Subcutaneous abdominal adipose tissue (tissue), 5 donors: ENCODE measurements around the gene SNX3.

Source experiments
- H3K27ac ChIP-seq: one replicate; pipeline ENCODE4 v1.7.0; 2013; ENCODE audit warnings: low read depth, mild to moderate bottlenecking, inconsistent platforms, low read length, moderate library complexity
- H3K27me3 ChIP-seq, 5 donors: one replicate each; pipeline ENCODE4 v1.7.0; 2013; ENCODE audit warnings: low read length in 5 of 5, inconsistent platforms in 1 of 5; ENCODE audit not compliant: control insufficient read depth in 5 of 5, insufficient read depth in 4 of 5
- H3K36me3 ChIP-seq, 5 donors: one replicate each; pipeline ENCODE4 v1.7.0; 2013; ENCODE audit warnings: low read length in 5 of 5; ENCODE audit not compliant: control insufficient read depth in 5 of 5, insufficient read depth in 5 of 5
- H3K4me1 ChIP-seq, 5 donors: one replicate each; pipeline ENCODE4 v1.7.0; 2013; ENCODE audit warnings: low read length in 5 of 5, mild to moderate bottlenecking in 3 of 5, moderate library complexity in 1 of 5; ENCODE audit not compliant: control insufficient read depth in 5 of 5, insufficient read depth in 5 of 5
- H3K4me3 ChIP-seq, 5 donors: one replicate each; pipeline ENCODE4 v1.7.0; 2013; ENCODE audit warnings: low read length in 5 of 5, low read depth in 1 of 5
- H3K9ac ChIP-seq, 5 donors: one replicate each; pipeline ENCODE4 v1.7.0; 2013; ENCODE audit warnings: low read length in 5 of 5, mild to moderate bottlenecking in 4 of 5, moderate library complexity in 3 of 5
- H3K9me3 ChIP-seq, 5 donors: one replicate each; pipeline ENCODE4 v1.7.0; 2013; ENCODE audit warnings: low read length in 5 of 5; ENCODE audit not compliant: control insufficient read depth in 5 of 5
- donor health status: healthy.
- donor health status: healthy.
- donor health status: healthy.
- donor health status: healthy.
- donor health status: healthy.

SNX3 gene

DNA sequence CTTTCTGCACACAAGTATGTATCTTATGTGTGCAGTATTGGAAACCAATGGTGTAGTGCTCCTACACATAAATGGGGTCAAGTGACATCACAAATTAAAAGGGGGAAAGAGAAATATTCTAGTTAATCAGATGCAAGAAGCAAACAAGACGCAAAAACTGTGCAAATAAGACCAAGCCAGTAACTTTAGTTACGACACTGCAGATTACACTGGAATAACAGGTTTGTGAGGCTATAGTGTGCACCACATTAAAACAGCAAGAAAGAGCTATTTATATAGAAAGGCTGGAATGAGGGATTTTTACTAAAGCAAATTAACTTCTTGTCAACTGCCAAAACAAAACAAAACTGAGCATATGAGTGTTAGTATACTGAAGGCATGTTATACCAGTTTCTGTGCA is 49.2 kb downstream of the SNX3 start:
- Histone ChIP-seq H3K4me1 (peaks cover 0 to 9% (median 0%) of the 10 kb centered on the region in 5 donors), H3K4me3 (no peak overlapping the region), H3K27me3 (no peaks in the 10 kb centered on the region), H3K9me3 (no peaks in the 10 kb centered on the region), H3K36me3 (peaks cover 15 to 46% (median 30%) of the 10 kb centered on the region in 5 donors), H3K9ac (no peak overlapping the region), H3K27ac (no peak overlapping the region)

DNA sequence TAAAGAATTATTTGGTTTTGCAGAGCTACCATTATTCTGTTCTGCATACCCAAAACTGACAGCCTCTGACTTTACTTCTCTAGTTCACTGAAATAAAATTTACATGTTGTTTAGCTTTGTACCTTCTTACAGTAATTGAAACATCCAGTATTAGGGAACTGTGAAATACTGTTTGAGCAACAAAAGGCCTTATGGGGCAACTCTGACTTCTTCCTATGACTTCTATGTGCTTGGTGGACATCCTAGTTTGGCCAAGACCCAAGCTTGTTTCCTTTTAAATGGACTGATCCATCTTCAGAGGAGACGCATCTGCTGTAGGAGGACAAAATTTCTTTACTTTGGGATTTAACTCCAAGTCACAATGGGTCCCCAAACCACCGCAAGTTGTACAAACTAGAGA is 50.3 kb downstream of the SNX3 start:
- no peak overlapping the region for H3K4me3 ChIP-seq
- H3K4me1 ChIP-seq: peaks cover 0 to 10% (median 0%) of the 10 kb centered on the region in 5 donors
- H3K36me3 ChIP-seq: peaks cover 15 to 45% (median 30%) of the 10 kb centered on the region in 5 donors
- H3K9ac ChIP-seq: no peak overlapping the region
- no peaks in the 10 kb centered on the region for H3K9me3 ChIP-seq
- no peaks in the 10 kb centered on the region for H3K27me3 ChIP-seq
- no peak overlapping the region for H3K27ac ChIP-seq

DNA sequence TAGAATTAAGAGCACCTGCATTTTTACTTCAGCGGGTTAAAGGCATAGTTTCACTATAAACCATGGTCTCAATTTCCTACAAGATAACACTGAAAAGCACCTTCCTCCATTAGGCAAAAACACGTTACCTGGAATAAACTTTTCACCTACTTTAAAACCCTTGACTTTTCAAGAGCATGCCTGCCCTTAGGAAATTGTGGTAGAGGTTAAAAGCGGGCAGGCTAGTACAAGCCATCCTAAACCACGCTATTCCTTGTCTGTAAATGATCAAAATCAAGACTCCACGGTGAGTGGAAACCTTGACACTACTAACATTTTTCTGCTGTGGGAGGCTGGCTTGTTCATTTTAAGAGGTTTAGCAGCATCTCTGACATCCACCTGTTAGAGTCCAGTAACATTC is 51.1 kb downstream of the SNX3 start:
- Histone ChIP-seq H3K27me3 (no peaks in the 10 kb centered on the region), H3K4me3 (no peak overlapping the region), H3K4me1 (peaks cover 0 to 10% (median 0%) of the 10 kb centered on the region in 5 donors), H3K9me3 (no peaks in the 10 kb centered on the region), H3K27ac (no peak overlapping the region), H3K9ac (no peak overlapping the region), H3K36me3 (peaks cover 13 to 39% (median 29%) of the 10 kb centered on the region in 5 donors)

DNA sequence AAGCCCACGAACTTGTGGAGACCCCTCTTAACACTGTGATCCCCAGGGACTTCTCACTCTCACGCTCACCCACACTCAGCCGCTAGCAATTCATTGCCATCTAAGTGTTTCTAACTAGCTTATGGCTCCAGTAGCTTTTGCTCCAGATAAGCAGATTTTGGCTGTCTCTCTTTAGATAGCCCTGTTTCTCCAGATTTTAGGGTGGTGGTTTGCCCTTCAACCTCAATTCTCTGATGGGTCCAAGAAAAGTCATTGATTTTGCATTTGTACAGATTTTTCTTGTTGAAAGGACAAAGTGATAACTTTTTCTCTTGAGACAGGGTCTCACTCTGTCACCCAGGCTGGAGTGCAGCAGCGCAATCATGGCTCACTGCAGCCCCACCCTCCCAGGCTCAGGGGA is 53.8 kb downstream of the SNX3 start:
- H3K4me1 ChIP-seq: peaks cover 0 to 17% (median 3%) of the 10 kb centered on the region in 5 donors
- no peak overlapping the region for H3K4me3 ChIP-seq
- H3K27ac ChIP-seq: no peak overlapping the region
- H3K36me3 ChIP-seq: peaks cover 13 to 31% (median 18%) of the 10 kb centered on the region in 5 donors
- no peak overlapping the region for H3K9ac ChIP-seq
- H3K27me3 ChIP-seq: no peaks in the 10 kb centered on the region
- no peaks in the 10 kb centered on the region for H3K9me3 ChIP-seq

DNA sequence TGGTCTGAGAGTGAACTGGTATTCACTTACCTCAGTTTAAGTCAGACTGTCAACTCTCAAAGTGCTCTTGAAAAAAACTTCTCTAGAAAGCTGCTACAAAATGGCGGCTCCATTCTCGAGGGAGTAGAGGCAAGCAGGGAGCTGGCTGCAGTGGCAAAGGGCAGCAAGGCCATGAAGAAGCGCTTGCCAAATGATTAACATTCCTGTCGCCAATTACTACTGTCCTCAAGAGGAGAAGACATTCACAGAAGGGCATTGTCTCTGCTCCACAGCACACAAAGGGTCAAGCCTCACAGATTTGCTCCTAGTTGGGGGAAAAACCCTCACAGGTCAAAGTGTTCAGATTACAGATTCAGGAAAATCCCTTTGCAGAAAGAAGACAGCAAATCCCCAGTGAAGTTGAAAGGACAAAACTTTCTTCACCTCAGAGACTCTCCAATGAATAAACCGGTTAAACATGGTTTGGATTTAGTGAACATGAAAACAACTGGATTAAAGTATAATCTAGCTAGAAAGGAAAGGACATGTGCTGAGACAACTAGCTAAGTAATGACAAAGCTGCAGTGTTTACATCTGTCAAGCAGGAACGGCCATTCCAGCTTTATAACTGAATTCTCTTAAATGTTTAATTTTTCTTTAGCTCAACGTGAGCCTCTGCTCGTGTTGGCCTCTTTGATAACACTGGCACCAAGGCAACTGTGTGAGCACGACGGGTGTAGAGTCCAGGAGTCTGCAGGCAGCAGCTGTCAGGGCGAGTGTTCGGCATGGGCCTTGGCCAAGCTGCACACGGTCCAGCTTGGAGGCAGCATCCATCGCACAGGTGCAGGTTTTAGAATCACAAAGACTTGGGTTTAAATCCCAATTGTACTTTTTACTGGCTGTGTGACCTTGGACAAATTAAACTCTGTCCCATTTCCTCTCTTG is 57.4 kb downstream of the SNX3 start:
- peaks cover 0 to 11% (median 3%) of the 10 kb centered on the region in 5 donors for H3K36me3 ChIP-seq
- no peak overlapping the region for H3K27ac ChIP-seq
- no peaks in the 10 kb centered on the region for H3K27me3 ChIP-seq
- H3K4me3 ChIP-seq: no peak overlapping the region
- no peak overlapping the region for H3K9ac ChIP-seq
- no peaks in the 10 kb centered on the region for H3K9me3 ChIP-seq
- H3K4me1 ChIP-seq: peaks cover 0 to 13% (median 3%) of the 10 kb centered on the region in 5 donors

DNA sequence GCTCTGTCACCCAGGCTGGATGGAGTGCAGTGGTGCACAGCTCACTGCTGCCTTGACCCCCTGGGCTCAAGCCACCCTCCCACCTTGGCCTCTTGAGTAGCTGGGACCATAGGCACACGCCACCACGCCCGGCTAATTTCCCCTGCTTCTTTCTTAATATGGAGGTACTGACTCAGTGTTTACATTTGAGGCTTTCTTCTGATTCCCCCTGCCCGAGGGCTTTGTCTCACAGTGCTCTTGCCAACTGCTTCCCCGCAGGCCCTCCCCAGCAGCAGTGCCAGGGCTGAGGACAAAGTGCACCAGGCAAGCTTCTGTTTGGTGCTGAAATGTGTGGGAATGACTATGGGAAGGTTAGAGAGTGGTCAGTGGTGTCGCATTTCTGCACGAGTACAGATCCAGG is 60.2 kb downstream of the SNX3 start:
- Histone ChIP-seq H3K4me3 (no peak overlapping the region), H3K9me3 (no peaks in the 10 kb centered on the region), H3K9ac (no peak overlapping the region), H3K27ac (no peak overlapping the region), H3K4me1 (peaks cover 0 to 7% (median 3%) of the 10 kb centered on the region in 5 donors), H3K36me3 (peaks cover 0 to 2% (median 0%) of the 10 kb centered on the region in 5 donors), H3K27me3 (no peaks in the 10 kb centered on the region)

GRCh38 chr6:108200186-108200585 is 60.7 kb downstream of the SNX3 start:
- Histone ChIP-seq H3K9ac (no peak overlapping the region), H3K36me3 (peaks cover 0 to 2% (median 0%) of the 10 kb centered on the region in 5 donors), H3K27me3 (peaks cover 0 to 2% (median 0%) of the 10 kb centered on the region in 5 donors), H3K4me1 (peaks cover 0 to 7% (median 3%) of the 10 kb centered on the region in 5 donors), H3K9me3 (no peaks in the 10 kb centered on the region), H3K4me3 (no peak overlapping the region), H3K27ac (no peak overlapping the region)

DNA sequence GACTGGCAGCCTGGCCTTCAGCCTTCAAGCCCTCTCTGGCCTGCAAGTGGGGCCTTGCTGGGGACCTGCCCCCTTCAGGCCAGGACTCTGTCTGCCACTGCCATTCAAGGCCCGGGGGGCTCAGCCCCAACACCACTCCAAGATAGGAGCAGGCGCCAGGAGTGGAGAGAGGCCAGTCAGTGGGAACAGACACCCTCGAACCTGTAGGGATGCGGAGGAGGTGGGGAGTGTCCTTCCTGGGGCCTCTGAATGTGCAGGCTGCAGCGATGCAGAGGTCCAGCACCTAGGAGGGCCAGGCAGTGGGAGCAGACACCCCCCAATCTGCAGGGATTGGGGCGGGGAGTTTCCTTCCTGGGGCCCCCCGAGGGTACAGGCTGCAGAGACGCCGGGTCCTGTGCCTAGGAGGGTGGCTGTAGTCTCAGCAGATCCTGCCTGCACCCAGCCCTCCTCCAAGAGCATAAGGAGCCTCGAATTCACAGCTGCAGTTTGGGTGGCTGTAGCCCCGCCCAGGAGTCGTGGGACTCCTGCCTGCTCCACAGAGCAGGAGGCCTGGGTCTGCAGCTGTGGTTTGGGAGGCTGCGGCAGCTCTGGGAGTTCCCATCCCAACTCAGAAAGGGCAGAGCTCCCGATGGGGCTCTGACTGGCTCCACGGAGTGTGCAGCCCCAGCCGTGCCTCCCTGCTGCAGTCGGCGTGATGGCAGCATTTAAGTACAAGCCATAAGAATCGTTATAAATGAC is 61.9 kb downstream of the SNX3 start:
- peaks cover 0 to 7% (median 3%) of the 10 kb centered on the region in 5 donors for H3K4me1 ChIP-seq
- H3K27me3 ChIP-seq: peaks cover 0 to 4% (median 0%) of the 10 kb centered on the region in 5 donors
- H3K36me3 ChIP-seq: peaks cover 0 to 2% (median 0%) of the 10 kb centered on the region in 5 donors
- H3K4me3 ChIP-seq: no peak overlapping the region
- H3K9me3 ChIP-seq: no peaks in the 10 kb centered on the region
- no peak overlapping the region for H3K9ac ChIP-seq
- no peak overlapping the region for H3K27ac ChIP-seq

- Histone ChIP-seq H3K4me1 (no peaks in the 10 kb centered on the region), H3K27me3 (peaks cover 0 to 4% (median 0%) of the 10 kb centered on the region in 5 donors), H3K9me3 (no peaks in the 10 kb centered on the region), H3K36me3 (no peaks in the 10 kb centered on the region), H3K4me3 (no peak overlapping the region), H3K9ac (no peak overlapping the region), H3K27ac (no peak overlapping the region)
Measured at GRCh38 chr6:108195209-108195608, 65.6 kb downstream of the SNX3 start.

DNA sequence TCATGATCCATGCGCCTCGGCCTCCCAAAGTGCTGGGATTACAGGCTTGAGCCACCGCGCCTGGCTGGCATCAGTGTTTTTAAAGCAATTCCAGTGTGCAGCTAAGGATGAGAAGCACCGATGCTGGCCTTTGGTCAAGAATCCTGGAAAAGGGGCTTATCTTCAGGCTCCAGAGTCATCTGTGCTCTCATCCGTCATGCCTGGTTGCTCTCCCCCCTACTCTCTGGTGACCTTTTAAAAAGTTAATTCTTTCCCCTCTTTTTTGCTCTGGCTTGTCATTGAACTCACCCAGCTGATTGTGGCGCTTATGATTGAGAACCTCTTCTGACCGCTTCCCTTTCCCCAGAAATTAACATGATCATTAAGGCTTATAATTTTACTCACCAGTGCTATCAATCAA is 66.3 kb downstream of the SNX3 start:
- Histone ChIP-seq H3K9me3 (no peaks in the 10 kb centered on the region), H3K9ac (no peak overlapping the region), H3K27ac (no peak overlapping the region), H3K36me3 (no peaks in the 10 kb centered on the region), H3K4me1 (no peaks in the 10 kb centered on the region), H3K4me3 (no peak overlapping the region), H3K27me3 (peaks cover 0 to 4% (median 0%) of the 10 kb centered on the region in 5 donors)
